Endothelial cell of umbilical vein (primary cell): ENCODE measurements around the gene HOXB3. TPM values are rescaled to one million over a fixed set of nuclear protein-coding genes. Genes with fewer than 3 reads are reported as not detected.

Experiments used
- BruUV-seq: library from RNA; stranded (reverse); fragments of 400-500 nt; replicated peaks from 2 replicates; lab custom pipeline; 2021; lab: Mats Ljungman, UMichigan
- CTCF ChIA-PET: fragments of 300-600, 350-600 bp; sonication (Branson Sonifier 250); formaldehyde crosslinking; loops from one replicate; lab custom pipeline; 2021; ENCODE audit warnings: antibody characterized with exemption, inconsistent platforms; lab: Charles Lee
- POLR2A ChIA-PET: fragments of 300-600, 350-600 bp; sonication (Branson Sonifier 250); formaldehyde crosslinking; loops from one replicate; lab custom pipeline; 2021; ENCODE audit warnings: antibody characterized with exemption, inconsistent platforms; lab: Charles Lee
- DNase-seq: peaks from one replicate; pipeline ENCODE4 v3.0.0-alpha.2; 2011; ENCODE audit warnings: low read depth, low spot score
- FAIRE-seq: peaks from 2 replicates; lab custom pipeline; 2011; peaks lifted over from hg19 to GRCh38; lab: Jason Lieb, UNC
- H2AFZ ChIP-seq: 2 replicates; pipeline ENCODE4 v1.6.0; 2012; ENCODE audit warnings: low read depth, low read length, control low read depth, inconsistent platforms
- H3K27ac ChIP-seq: 2 replicates; pipeline ENCODE4 v1.5.1; 2011; ENCODE audit warnings: low read depth, mild to moderate bottlenecking, control low read depth, low read length, moderate library complexity; ENCODE audit not compliant: insufficient read depth
- H3K27me3 ChIP-seq, 2 experiments: 2 replicates each; pipeline versions ENCODE4 v1.6.0 to v1.6.1; 2011; ENCODE audit warnings: low read length in 2 of 2, mixed read lengths in 1 of 2; ENCODE audit not compliant: control insufficient read depth in 2 of 2, insufficient read depth in 2 of 2
- H3K36me3 ChIP-seq, 2 experiments: 2 replicates in 1 of 2; 3 replicates in 1 of 2; pipeline ENCODE4 v1.5.1; 2011; ENCODE audit warnings: low read length in 2 of 2, mild to moderate bottlenecking in 1 of 2, moderate library complexity in 1 of 2; ENCODE audit not compliant: control insufficient read depth in 2 of 2, insufficient read depth in 2 of 2; ENCODE audit errors: extremely low read depth in 1 of 2
- H3K4me1 ChIP-seq: 3 replicates; pipeline ENCODE4 v1.5.1; 2011; ENCODE audit warnings: mild to moderate bottlenecking, low read length; ENCODE audit not compliant: control insufficient read depth, insufficient read depth; ENCODE audit errors: extremely low read depth
- H3K4me2 ChIP-seq: 2 replicates; pipeline ENCODE4 v1.6.1; 2011; ENCODE audit warnings: low read length, control low read depth, mixed read lengths; ENCODE audit not compliant: insufficient read depth
- H3K4me3 ChIP-seq, 3 experiments: fragments of 200-600 bp in 1 of 3; sonication (generic), shearing (Covaris generic) in 1 of 3; replicated peaks in 1 of 3; 2 replicates each; pipeline ENCODE4 v1.5.1; 2011 to 2016; ENCODE audit warnings: control low read depth in 3 of 3, low read length in 3 of 3, mild to moderate bottlenecking in 2 of 3, inconsistent platforms in 1 of 3, low read depth in 1 of 3, moderate library complexity in 1 of 3; ENCODE audit not compliant: insufficient read depth in 1 of 3
- H3K79me2 ChIP-seq: 2 replicates; pipeline ENCODE4 v1.6.0; 2012; ENCODE audit warnings: low read length, inconsistent platforms; ENCODE audit not compliant: control insufficient read depth, insufficient read depth
- H3K9ac ChIP-seq: replicated peaks from 2 replicates; pipeline ENCODE3; 2011; ENCODE audit warnings: low read length, control low read depth; ENCODE audit not compliant: insufficient read depth; ENCODE audit errors: extremely low read depth
- H3K9me1 ChIP-seq: replicated peaks from 3 replicates; pipeline ENCODE4 v1.6.0; 2011; ENCODE audit warnings: mild to moderate bottlenecking, low read length; ENCODE audit not compliant: control insufficient read depth, insufficient read depth; ENCODE audit errors: extremely low read depth
- H3K9me3 ChIP-seq: replicated peaks from 2 replicates; pipeline ENCODE4 v1.5.1; 2012; ENCODE audit warnings: low read length, inconsistent platforms; ENCODE audit not compliant: control insufficient read depth, insufficient read depth
- H4K20me1 ChIP-seq: replicated peaks from 2 replicates; pipeline ENCODE3; 2011; ENCODE audit warnings: mild to moderate bottlenecking, low read length; ENCODE audit not compliant: control insufficient read depth, insufficient read depth; ENCODE audit errors: extremely low read depth
- EZH2 ChIP-seq: IDR thresholded peaks from 2 replicates; pipeline ENCODE4 v1.6.1; 2012; ENCODE audit warnings: borderline replicate concordance, low read depth, mild to moderate bottlenecking, moderate library complexity, low read length, inconsistent platforms; ENCODE audit not compliant: severe bottlenecking
- POLR2AphosphoS5 ChIP-seq: IDR thresholded peaks from 2 replicates; pipeline ENCODE4 v1.6.1; 2012; ENCODE audit warnings: low read depth, mild to moderate bottlenecking, control low read depth, low read length, moderate library complexity; ENCODE audit not compliant: insufficient read depth
- dilution Hi-C: fragments of 300-500 bp; cut with MboI; formaldehyde crosslinking; loops from one replicate; pipeline ENCODE4 v1.15.0; 2019; ENCODE audit warnings: low sequenced_read_pairs; ENCODE audit not compliant: extremely low pct_ligation_motif_present
- intact Hi-C: fragments of 100-400 bp; cut with micrococcal nuclease; formaldehyde crosslinking; loops from one replicate; pipeline ENCODE4 v1.10.0; 2022
- polyA plus RNA-seq, 4 experiments: library from polyadenylated mRNA; depleted of rRNA in 3 of 4; stranded (reverse) in 3 of 4; unstranded in 1 of 4; fragments of >200 nt; gene quantifications; 2 replicates each; pipeline versions ENCODE4 v1.2.1 to v1.2.3, GENCODE V29; 2011 to 2012; ENCODE audit warnings: missing spikeins in 1 of 4
- total RNA-seq: library from RNA; stranded (reverse); gene quantifications from 2 replicates; pipeline ENCODE4 v1.2.3, GENCODE V29; 2021
- TF ChIP-seq, protein P1 (sequence below), 2 donors: IDR thresholded peaks; 1 replicate in 1 of 2; 2 replicates in 1 of 2; pipeline ENCODE4 v1.5.1; 2011; ENCODE audit warnings: low read length in 2 of 2, mild to moderate bottlenecking in 2 of 2, moderate library complexity in 2 of 2, control low read depth in 1 of 2, inconsistent platforms in 1 of 2, low read depth in 1 of 2; ENCODE audit not compliant: insufficient read depth in 1 of 2; ENCODE audit errors: extremely low read depth in 1 of 2
- TF ChIP-seq, protein P2 (sequence below): IDR thresholded peaks from 2 replicates; pipeline ENCODE4 v1.6.1; 2011; ENCODE audit not compliant: insufficient read depth, insufficient read length

The HOXB3 gene
- total and polyA plus RNA-seq, 2 donors (not counting 3 experiments of a cell fraction or from before 2014, with no cell fraction given): 29.6 to 56.6 TPM

DNA sequence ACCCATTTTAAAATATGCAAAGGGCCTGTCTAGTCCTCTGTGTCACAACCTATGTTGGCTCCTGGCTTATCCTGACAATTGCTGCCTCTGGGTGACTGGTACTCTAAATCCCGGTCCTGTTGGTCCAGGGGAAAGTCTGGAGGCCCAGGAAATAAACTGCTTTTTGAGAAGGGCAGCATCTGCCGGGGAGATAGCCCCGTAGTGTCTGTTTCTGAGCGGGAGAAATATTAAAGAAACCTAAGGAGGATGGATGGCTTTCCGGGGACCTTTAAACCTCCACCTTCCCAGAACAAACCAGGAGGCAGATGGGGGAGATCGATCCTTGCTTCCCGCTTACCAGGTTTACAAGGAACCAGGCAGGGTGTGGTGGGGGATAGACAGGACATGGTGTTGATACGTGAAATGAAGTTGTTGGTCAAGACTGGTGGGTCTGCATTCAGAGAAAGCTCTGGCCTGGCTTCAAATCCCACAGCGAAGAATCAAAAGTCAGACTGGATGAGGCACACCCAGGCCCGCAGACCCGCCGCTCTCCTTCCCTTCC is 48.9 kb downstream of the HOXB3 start:
- no peaks in the 10 kb centered on the region for H3K27me3 ChIP-seq
- dilution Hi-C loops: no loop called here
- no peaks in the 10 kb centered on the region for H4K20me1 ChIP-seq
- intact Hi-C loops: no loop called here
- H3K4me3 ChIP-seq: peak overlapping the region; percentile 2 to 88 (median 41)
- H3K4me1 ChIP-seq: peaks cover 21% of the 10 kb centered on the region
- H3K36me3 ChIP-seq: no peaks in the 10 kb centered on the region
- peak overlapping the region; percentile 69 for H2AFZ ChIP-seq
- peak overlapping the region; percentile 76 for H3K4me2 ChIP-seq
- H3K9me1 ChIP-seq: no peaks in the 10 kb centered on the region
- H3K9ac ChIP-seq: peak overlapping the region; percentile 91
- DNase-seq: peak; percentile 53
- peak; percentile 70 for FAIRE-seq
- TF ChIP-seq, protein P1, sequence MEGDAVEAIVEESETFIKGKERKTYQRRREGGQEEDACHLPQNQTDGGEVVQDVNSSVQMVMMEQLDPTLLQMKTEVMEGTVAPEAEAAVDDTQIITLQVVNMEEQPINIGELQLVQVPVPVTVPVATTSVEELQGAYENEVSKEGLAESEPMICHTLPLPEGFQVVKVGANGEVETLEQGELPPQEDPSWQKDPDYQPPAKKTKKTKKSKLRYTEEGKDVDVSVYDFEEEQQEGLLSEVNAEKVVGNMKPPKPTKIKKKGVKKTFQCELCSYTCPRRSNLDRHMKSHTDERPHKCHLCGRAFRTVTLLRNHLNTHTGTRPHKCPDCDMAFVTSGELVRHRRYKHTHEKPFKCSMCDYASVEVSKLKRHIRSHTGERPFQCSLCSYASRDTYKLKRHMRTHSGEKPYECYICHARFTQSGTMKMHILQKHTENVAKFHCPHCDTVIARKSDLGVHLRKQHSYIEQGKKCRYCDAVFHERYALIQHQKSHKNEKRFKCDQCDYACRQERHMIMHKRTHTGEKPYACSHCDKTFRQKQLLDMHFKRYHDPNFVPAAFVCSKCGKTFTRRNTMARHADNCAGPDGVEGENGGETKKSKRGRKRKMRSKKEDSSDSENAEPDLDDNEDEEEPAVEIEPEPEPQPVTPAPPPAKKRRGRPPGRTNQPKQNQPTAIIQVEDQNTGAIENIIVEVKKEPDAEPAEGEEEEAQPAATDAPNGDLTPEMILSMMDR (IDR thresholded peaks at IDR 0.05; ENCODE audit: extremely low read depth in 1 of 2, insufficient read depth in 1 of 2, low read depth in 1 of 2, low read length in 2 of 2): no peak
- no peak for TF ChIP-seq EZH2
- TF ChIP-seq POLR2AphosphoS5: no peak
- TF ChIP-seq, protein P2, sequence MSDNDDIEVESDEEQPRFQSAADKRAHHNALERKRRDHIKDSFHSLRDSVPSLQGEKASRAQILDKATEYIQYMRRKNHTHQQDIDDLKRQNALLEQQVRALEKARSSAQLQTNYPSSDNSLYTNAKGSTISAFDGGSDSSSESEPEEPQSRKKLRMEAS: no peak
- H3K79me2 ChIP-seq: peaks cover 41% of the 10 kb centered on the region
- peak overlapping the region; percentile 80 for H3K27ac ChIP-seq
- ChIA-PET POLR2A (interaction anchor here (0.9 kb wide), 1 partner anchor 8 kb away, joined by 4 read pairs; no protein-coding TSS in a partner anchor), CTCF (interaction anchor here (0.7 to 3.9 kb wide), 10 partner anchors 16 to 208 kb away, joined by 3 to 14 read pairs (median 4); partner anchors contain the start of gene HOXB5)
- no TSS peak for BruUV-seq
- H3K9me3 ChIP-seq: no peaks in the 10 kb centered on the region
